ENCODE measurements around the gene PPFIA2.

Gene PPFIA2

DNA sequence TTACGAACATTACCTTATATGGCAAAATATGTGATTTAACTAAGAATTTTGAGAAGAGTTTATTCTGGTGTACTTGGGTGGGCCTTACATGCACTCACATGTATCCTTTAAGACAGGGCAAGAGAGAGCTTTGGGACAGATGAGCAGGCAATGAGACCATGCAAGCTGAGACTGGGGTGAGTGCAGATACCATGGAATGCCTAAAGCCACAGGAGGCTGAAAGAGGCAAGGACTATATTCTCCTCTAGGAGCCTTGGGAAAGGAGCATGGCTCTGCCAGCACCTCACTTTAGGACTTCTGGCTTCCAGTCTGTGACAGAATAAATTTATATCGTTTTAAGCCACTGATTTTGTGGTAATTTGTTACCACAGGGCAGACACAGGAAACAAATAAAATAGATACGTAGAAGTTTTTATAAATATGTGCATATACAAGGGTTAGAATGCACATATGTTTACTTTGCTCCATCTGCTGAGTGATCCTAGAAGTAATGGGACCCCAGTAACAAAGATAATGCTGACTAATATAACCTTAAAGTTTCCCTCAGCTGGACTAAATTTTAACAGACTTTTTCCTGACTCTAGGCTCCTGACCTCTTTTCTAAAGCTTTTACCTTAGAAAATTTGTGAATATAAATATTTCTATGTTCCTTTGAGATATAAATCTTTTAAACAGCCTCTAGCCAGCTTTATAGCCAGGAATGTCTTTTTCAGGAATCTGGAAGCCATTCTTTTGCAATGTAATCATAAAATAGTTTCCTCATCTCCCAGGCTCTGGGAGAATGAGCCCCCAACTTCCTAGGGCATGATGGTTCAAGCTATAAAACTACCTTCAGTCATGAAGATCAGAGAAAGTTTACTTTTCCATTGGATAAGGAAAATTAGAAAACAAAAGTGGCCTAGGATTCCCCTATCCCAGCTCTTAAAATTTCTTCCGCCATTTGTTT lies 216.8 kb downstream of the PPFIA2 start:
- DNase-seq: no peak

DNA sequence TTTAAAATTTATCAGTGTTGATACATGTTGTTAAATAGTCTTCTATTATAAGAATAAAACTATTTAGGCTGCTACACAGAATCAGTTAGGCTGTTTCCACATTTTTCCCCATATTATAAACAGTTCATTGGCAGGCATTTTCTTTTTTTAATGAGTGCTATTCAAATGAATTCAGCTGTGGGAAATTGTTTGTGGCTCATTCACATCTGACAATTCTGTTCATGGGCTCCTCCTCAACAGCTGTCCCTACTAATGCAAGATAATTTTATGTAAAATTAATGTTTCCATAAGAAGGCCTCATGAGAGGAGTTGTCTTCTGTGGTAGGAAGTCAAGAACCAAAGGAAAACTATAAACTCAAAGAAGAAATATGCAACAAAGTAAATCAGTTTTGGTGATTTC lies 218.0 kb downstream of the PPFIA2 start:
- no peak for DNase-seq

DNA sequence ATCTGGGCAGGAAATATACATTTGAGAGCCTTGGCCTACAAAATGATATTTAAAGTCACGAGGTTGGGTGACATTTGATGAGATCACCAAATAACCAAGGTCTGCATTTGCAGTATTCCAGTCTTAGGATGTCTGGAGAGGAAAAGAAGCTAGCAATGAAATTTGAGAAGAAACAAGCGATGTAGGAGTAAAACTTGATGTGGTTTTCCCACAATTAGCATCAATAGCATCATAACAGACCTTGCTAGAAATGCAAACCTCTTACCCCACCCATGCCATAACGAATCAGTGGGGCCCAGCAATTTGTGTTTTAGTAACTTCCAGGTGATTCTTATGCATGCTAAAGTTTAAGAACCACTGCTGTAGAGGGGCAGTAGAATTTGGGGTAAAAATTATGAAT lies 219.9 kb downstream of the PPFIA2 start:
- DNase-seq: no peak

DNA sequence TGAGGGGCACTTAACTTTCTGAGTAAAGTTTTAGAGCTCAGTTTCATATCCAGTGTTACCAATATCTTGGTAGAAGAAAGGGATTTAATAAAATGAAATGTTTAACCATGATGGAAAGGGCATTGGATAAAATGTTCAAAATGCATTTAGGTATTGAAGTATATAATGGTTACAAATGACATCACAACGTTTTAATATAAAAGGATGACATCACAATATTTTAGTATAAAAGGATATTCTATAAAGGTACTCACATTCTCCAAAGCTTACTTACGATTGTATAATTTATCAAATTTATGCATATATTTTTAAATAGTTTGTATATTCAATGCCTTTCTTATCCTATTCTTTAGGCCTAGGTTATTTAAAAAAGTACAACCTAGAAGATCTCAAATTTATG lies 226.1 kb downstream of the PPFIA2 start:
- no peak for DNase-seq

DNA sequence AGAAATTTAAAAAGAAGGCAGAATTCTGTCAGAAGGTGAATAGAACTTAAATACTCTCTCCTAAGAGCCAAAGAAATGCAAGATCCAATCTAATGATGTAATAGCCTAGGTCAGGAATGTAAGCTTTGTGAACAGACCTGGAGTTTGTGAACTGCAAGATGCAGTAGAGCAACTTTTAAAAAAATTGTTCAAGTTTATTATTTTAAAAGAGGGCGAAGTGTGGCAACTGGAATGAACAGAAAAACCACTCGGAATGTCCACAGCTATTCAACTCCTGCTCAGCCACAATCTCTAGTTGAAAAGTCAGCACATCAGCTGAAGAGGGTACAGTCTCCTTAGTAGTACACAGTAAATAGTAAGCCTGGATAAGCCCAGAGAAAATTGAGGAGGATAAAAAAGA lies 228.8 kb downstream of the PPFIA2 start:
- no peak for DNase-seq

DNA sequence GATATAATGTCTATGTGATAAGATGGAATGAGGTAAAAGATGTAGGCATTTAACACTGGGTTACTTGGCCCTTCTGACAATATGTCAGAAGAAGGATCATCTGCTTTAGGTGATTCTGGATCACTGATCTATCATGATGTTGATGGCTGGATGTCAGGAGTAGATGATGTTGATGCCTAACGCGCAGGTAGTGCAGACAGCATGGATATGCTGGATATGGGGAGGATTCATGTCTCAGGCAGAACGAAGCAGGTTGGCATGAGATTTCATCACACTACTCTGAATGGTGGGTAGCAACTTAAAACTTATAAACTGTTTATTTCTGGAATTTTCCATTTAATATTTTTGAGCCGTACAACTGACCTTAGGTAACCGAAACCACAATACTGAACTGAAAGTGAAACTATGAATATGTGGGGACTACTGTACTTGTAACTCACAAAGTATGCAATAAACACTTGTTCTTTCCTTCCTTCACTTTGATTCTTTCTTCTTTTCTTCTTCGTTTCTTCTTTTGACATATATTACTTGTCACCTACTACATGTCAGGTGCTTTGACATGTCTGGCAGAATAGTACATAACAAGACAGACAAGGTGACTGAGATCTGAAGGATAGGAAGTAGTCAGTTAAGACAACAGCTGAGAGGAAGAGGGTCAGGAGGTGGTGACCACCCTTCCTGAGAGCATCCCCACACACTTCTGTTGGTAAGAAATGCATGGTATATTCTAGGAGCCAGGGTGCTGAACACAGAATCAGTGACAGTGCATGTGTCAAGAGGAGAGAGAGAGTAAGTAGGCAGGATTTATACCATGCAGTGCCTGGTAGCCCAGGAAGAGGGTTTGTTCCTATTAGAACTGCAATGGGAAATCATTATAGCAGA lies 238.8 kb downstream of the PPFIA2 start:
- DNase-seq: no peak

DNA sequence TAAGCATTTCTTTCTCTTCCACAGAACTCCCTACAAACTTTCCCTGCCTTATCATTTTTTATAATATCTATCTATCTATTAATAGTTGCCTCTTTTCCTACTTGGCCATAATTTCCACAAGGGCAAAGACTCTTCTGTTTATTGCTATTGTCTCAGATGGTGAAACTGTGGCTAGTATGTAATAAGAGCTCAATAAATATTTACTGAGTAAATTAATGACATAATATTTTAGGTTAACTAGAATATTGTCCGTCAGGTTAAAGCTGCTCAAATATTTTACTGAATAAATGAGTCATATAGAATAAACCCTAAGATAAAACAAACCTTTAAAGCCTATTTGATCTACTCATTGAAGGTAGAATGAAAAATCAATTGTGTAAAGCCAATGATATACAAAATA lies 240.5 kb downstream of the PPFIA2 start:
- no peak for DNase-seq

DNA sequence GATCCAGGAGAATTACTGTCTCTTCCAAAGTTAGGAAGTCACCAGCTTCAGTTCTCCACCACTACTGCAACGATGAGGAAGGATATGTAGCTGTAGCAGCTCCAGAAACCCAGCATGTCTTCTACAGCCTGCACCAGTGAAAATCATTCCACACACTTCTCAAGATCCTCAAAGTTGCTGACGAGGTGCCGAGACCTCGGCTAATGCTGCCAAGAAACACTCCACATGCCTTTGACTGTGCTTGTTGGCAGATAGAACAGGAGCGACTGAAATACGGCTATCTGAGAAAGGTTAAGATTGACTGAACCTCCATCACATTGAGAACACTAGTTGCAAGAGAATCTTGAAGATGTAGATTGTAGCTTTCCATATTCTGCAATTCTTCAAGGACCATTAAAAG lies 241.9 kb downstream of the PPFIA2 start:
- no peak for DNase-seq

DNA sequence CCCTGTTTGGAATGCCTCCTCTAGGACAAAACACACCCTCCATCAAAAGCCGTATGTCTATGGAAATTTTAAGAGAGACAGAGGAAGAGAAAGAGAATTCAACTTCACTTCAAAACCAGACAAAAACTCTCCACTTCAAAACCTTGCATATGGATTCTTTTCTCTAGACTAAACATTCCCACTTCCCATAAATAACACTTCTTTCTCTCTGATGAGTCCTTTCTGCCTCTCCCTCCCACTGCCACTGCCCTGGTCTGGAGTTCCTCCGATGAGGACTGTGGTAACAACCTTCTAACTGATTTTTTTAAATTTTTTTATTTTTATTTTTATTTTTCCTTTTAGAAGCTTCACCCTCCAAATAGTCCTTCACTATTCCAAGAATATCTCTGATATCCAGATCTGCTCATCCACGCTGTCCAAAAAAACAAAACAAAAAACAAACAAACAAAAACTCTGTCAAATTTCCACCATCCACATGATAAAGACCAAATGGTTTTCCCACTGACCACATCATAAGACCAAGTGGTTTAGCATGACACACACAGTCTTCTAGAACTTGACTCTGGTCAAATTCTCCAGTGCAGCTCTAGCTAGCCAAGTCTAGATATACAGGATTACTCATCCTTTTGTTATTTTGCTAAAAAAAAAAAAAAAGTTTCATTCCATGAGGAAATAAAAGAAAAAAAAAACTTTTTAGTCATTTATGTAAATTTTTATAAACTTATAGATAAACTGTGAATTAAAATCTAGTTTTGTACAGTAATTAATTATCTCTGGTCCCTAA lies 256.0 kb downstream of the PPFIA2 start:
- DNase-seq: no peak

DNA sequence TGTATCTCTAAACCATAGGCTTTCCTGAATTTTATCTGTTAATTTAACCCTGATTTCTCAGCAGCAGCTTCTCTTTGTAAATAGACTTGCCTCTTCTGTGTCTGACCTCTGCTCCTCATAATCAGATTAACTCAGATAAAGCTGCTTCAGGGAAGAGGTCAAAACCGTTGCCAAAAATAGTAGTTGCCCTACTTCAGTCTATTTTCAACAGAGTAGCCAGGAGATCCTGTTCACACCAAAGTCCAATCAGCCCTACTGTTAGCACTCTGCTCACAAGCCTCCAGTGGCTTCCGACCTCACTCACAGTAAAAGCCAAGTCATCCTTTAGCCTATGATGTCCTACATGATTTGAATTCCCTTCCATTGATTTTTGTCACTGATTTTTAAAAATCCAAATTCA lies 258.4 kb downstream of the PPFIA2 start:
- DNase-seq: no peak

DNA sequence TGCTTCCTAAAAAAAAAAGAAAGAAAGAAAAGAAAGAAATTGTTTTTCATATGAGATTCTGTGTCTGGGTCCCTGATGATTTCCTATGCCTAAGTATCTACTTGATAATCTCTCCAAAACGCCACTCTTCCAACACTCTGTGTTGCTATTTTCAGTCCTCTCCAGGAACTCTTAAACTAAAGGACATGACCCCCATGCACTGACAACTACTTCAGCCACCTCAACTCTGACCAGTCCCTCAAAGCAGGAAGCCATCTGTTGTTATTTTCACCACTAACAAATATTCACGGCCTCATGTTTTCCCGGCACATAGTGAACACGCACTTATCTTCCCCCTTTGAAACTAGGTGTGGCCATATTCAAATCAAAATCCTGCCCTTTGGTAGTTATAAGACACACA lies 259.3 kb downstream of the PPFIA2 start:
- DNase-seq: no peak

DNA sequence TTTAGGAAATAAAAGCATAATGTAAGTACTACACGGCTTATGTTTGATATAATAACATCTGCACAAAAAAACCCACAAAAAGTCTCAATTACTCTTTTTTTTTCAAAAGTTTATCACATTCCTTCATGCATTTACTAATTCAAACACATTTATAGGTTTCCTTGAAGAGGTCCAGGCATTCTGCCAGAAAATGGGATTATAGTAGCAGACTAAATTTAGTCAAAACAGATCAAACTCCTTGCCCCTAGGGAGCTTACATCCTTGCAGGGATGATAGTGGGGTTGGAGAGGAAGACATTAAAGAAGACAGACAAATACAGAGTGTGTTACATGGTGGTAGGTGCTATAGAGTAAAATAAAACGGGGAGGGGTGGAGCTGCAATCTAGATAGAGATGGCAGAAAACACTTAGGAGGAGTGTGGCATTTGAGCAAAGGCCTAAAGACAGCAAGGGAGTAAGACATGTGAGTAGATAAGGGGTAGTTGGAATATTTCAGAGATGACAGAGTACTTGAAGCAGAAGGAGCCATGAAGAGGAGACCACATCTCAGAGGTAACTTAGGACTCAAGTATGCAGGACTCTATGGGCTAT lies 266.9 kb downstream of the PPFIA2 start:
- DNase-seq: no peak

DNA sequence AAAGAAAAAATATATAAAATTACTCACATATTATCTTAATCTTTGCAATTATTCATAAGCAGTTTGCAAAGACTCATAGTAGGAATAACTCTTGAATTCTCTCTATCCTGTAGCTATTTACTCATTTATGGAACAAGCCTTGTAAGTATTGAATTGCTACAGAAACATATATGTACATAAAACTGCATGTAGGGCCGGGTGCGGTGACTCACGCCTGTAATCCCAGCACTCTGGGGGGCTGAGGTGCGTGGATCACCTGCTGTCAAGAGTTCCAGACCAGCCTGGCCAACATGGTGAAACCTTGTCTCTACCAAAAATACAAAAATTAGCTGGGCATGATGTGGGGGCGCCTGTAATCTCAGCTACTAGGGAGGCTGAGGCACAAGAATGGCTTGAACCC lies 286.2 kb downstream of the PPFIA2 start:
- DNase-seq: no peak

DNA sequence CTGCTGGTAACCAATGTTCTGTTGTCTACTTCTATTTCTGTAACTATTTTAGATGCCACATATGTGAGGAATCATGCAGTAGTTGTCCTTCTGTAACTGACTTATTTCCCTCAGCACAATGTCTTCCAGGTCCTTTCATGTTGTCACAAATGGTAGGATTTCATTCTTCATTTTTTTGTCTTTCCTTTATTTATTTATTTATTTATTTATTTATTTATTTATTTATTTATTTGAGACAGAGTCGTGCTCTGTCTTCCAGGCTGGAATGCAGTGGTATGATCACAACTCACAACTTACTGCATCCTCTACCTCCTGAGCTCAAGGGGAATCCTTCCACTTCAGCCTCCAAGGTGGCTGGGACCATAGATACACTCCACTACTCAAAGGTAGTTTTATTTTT lies 288.2 kb downstream of the PPFIA2 start:
- DNase-seq: no peak

DNA sequence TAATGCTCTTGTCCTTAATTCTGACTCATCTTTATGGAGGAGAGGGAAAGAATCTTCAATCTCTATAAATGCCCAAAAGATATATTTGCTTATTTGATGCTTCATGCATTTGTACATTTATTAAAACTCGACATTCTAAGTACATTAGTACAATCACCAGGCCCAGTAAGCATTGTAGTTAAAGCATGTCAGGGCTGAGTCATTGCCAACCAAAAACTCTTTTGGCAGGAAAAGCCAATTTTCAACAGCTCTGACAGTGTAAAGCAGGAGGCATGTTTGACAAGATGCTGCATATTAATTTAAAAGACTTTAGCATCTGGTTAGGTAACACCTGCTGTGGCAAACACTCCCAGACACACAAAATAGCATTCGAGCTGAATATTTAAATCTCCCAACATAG lies 290.9 kb downstream of the PPFIA2 start:
- peak; percentile 18 for DNase-seq

DNA sequence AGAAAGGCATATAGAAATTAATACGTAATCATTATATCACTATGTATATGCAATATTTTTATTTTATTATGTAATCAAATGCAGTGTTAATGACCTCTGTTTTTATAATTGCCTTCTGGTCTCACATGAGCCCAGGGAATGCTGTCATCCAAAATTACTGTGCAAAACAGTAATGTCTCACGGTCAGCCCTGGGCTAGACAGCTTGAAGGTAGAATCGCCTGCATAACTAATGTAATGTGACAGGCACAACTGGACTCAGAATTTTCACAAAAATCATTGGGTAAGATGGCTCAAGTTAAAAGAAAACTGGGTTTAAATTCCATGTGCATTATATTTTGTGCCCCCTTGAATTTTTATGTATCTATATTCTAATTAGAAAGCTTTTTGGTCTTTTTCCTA lies 293.3 kb downstream of the PPFIA2 start:
- no peak for DNase-seq

DNA sequence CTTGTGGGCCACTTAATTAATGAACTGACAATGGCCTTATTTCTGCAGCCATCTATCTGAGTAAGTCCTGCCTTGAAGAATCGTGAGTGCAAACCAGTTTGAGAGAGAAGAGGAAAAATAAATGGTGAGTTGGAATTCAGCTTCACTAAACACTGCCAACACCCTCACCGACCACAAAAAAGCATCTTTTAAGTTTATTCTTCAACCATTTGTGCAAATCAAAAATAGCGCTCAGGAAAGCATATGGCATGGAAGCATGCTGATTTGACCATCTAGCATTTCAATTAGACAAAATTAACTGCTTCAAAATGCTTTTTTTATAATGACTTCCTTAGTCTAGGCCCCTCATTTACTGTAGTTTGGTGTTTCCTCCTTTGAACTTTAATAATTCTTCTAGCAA lies 294.0 kb downstream of the PPFIA2 start:
- no peak for DNase-seq

DNA sequence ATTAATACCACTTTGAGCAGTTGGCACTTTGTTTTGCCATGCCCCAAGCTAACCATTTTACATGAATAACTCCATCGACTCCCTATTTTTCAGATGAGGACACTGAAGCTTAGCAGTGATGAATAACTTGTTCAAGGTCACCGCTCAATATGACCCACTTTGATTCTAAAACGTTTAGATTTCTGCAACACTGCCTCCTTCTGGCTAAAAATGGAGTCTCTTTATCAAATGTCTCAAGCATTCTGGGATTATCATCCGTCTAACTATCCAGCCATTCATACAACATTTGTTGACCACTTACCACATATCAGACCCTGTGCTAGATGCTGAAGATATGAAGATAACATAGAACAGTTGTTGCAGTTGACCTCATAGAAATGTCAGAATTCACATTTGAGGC lies 298.0 kb downstream of the PPFIA2 start:
- DNase-seq: no peak

DNA sequence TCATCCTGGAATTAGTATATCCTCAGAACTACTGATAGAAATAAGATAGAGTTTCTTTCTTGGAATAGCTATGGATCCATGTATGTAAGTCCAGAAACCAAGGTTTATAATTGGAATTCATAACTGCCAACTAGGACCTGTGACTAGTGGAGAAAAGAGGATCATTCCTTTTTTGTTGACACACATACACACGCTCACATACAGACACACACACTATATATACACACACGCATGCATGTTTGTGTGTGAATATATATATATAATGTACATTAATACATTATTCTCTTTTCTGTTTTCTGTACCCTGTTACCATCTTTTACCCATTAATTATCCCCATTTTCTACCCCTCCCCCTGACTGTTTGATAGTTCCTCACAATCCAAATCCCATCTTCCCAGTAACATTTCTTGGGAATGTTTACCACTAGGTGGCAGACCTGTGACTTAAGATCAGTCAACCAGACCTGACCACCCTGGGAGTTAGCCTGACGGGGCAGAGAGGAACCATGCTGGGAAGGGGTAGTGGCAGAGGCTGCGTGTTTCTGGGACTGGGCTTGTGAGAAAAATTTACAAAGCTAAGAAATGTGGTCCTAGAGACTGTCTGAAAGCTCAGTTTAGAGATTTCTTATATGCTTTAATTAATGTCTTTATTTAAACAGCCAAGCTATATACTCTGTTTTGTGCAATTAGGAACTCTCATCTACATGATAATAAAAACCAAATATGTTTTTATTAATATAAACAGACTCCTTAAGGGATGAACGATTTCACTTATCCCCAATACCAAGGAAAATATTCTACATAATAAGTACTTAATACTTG lies 308.0 kb downstream of the PPFIA2 start:
- peak; percentile 25 for DNase-seq

DNA sequence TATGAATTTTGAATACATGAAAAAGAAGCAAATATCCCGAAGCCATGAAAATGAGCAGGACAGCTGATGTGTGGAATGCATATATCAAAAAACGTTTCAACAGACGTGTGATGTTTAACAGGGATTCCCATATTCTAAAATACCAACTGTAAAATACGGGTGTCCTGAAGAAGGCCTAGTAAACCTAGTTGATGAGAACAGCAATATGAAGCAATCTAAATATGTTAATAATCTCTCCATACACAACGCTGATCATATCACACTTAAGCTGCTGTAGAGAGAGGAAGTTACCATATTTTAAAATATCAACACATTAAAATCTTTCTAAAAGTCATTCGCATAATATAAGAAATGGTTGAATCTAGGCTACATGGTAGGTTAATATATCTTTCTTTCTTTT lies 317.5 kb downstream of the PPFIA2 start:
- no peak for DNase-seq

DNA sequence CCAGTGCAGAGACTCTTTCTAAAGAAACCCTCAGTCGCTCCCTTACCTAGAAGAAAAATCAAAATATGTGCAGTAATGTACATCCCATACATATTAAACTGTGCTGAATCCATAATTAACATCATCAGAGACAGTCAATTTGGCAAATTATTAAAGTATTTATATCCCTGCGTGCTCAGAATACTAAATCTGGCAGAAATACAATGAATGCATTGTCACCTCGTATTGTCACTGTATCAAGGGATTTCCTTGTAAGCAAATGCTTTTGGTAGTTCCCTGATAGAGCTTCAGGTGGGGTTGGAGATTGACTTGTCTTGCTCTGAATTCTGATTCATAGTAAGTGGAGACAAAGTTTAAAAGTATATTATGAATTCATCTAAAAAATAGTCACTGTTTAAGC lies 319.1 kb downstream of the PPFIA2 start:
- no peak for DNase-seq

DNA sequence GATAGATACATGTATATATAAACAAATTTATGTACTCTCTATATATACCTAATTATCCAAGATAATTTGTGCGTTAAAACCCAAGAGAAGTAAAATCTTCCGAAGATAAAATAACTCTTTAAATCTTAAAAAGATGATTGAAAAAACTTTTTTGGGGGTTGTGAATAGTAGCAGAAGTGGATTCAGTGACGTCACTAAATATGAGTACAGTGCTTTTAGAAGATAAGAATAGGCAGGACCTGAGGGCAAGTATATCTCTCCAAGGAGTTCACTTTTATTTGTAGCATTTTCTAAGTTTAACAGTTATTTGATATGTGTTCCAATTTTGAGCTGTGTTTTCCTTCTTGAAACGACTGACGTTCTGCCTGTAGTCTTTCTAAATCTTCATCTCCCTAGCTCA lies 319.8 kb downstream of the PPFIA2 start:
- no peak for DNase-seq

Measured in right hindlimb (tissue), 1 donor.